Type B pancreatic cell (in vitro differentiated cells): ENCODE data around the gene RNF220. TPM values are rescaled to one million over a fixed set of nuclear protein-coding genes. Genes with fewer than 3 reads are reported as not detected.

Source experiments
- DNase-seq: peaks from one replicate; pipeline ENCODE4 v3.0.0; 2021; ENCODE audit warnings: mixed read lengths; ENCODE audit not compliant: unreplicated experiment; ENCODE audit errors: extremely low spot score
- H3K27ac Mint-ChIP-seq: 2 replicates; pipeline ENCODE4 v1.8.0; 2021; ENCODE audit warnings: mild to moderate bottlenecking, mixed read lengths
- H3K27me3 Mint-ChIP-seq: 2 replicates; pipeline ENCODE4 v1.8.0; 2021; ENCODE audit warnings: mixed read lengths
- H3K36me3 Mint-ChIP-seq: 2 replicates; pipeline ENCODE4 v1.8.0; 2021; ENCODE audit warnings: mixed read lengths
- H3K4me1 Mint-ChIP-seq: one replicate; pipeline ENCODE4 v1.8.0; 2021; ENCODE audit warnings: mixed read lengths; ENCODE audit not compliant: unreplicated experiment
- H3K4me3 Mint-ChIP-seq: 2 replicates; pipeline ENCODE4 v1.8.0; 2021; ENCODE audit warnings: mild to moderate bottlenecking, mixed read lengths
- H3K9me3 Mint-ChIP-seq: 2 replicates; pipeline ENCODE4 v1.8.0; 2021; ENCODE audit warnings: mixed read lengths
- total RNA-seq: library from RNA; stranded (reverse); gene quantifications from 2 replicates; pipeline ENCODE4 v1.2.1, GENCODE V29; 2021; ENCODE audit warnings: low replicate concordance
- TF ChIP-seq, protein P1 (sequence below): fragments of 200-600 bp; sonication (generic); conservative IDR thresholded peaks from 2 replicates; pipeline ENCODE4 v1.5.0; 2021; ENCODE audit warnings: antibody characterized with exemption, mild to moderate bottlenecking

Gene RNF220
- total RNA-seq, 1 donor from 2014 or later: 87.1 TPM

DNA sequence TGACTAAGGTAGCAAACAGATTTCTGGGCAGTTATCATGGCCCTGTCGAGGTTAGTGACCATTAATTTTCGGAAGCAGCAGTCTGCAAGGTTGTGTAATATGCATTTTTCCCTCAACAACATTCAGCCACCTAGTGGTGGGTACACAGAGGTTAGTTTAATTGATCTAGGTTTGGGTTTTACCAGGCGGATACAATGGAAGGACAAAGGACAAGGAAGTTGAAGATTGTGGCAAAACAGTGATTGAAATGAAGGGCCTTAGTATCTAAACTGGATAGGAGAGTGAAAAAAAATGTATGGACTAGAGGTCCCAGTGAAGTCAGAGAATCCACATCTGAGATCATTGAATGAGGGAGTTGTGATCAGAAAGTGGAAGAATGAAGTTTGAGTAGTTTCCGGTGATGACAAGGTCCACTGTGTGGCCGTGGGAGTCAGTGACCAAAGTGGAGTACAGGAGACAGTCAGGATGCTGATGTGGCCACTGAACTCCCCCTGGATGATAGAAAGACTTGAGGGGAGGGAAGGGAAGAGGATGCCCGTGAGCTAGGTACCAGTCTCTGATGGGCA lies 272.2 kb downstream of the RNF220 start:
- peaks cover 12% of the 10 kb centered on the region for H3K36me3 Mint-ChIP-seq
- no peak for DNase-seq
- no peak overlapping the region for H3K4me3 Mint-ChIP-seq
- H3K27me3 Mint-ChIP-seq: no peaks in the 10 kb centered on the region
- TF ChIP-seq, protein P1, sequence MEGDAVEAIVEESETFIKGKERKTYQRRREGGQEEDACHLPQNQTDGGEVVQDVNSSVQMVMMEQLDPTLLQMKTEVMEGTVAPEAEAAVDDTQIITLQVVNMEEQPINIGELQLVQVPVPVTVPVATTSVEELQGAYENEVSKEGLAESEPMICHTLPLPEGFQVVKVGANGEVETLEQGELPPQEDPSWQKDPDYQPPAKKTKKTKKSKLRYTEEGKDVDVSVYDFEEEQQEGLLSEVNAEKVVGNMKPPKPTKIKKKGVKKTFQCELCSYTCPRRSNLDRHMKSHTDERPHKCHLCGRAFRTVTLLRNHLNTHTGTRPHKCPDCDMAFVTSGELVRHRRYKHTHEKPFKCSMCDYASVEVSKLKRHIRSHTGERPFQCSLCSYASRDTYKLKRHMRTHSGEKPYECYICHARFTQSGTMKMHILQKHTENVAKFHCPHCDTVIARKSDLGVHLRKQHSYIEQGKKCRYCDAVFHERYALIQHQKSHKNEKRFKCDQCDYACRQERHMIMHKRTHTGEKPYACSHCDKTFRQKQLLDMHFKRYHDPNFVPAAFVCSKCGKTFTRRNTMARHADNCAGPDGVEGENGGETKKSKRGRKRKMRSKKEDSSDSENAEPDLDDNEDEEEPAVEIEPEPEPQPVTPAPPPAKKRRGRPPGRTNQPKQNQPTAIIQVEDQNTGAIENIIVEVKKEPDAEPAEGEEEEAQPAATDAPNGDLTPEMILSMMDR: peak; percentile 73
- H3K9me3 Mint-ChIP-seq: no peaks in the 10 kb centered on the region
- peaks cover 29% of the 10 kb centered on the region for H3K4me1 Mint-ChIP-seq
- no peak overlapping the region for H3K27ac Mint-ChIP-seq

GRCh38 chr1:44678120-44678519 lies 273.1 kb downstream of the RNF220 start:
- Mint-ChIP-seq H3K4me3 (no peak overlapping the region), H3K27me3 (no peaks in the 10 kb centered on the region), H3K27ac (no peak overlapping the region), H3K9me3 (no peaks in the 10 kb centered on the region), H3K36me3 (peaks cover 12% of the 10 kb centered on the region), H3K4me1 (peaks cover 26% of the 10 kb centered on the region)
- TF ChIP-seq, protein P1: no peak
- no peak for DNase-seq

DNA sequence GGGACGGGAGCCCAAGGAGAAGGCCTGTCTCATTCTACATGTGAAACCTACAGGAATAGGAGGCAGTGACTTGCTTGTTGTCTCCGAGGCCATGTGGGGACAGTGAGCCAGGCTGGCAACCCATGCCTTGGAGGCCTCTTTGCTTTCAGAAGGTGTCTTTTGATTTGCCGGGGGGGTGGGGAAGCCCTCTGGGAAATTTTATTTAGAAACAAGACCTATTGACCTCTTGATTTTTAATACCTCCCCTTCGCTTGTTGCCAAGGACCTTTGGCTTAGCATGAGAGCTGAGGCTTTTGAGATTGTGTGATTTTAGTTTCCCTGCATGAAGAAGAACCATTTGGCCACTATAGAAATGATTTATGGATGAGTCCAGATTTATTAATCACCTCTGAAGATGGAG lies 273.6 kb downstream of the RNF220 start:
- TF ChIP-seq, protein P1: no peak
- peaks cover 21% of the 10 kb centered on the region for H3K4me1 Mint-ChIP-seq
- peaks cover 12% of the 10 kb centered on the region for H3K36me3 Mint-ChIP-seq
- no peaks in the 10 kb centered on the region for H3K27me3 Mint-ChIP-seq
- H3K4me3 Mint-ChIP-seq: no peak overlapping the region
- no peaks in the 10 kb centered on the region for H3K9me3 Mint-ChIP-seq
- no peak overlapping the region for H3K27ac Mint-ChIP-seq
- DNase-seq: no peak

DNA sequence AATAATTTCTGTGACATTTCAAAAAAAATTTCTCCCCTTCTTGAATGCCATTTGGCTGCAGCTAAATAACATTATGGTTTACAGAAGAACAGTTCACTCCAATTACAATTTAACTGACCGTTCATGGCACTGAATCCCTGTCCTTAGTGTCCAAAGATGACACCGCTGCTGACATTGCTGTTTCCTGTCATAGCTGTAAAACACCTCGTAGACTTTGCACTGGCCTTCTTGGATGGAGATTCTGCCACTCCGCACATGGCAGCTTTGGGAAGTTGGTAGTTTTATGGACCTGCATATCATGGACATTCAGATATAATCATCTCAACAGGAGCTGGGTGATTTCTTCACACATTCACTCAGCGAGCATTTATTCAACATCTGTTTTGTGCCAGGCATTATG lies 274.4 kb downstream of the RNF220 start:
- DNase-seq: no peak
- no peaks in the 10 kb centered on the region for H3K9me3 Mint-ChIP-seq
- H3K4me3 Mint-ChIP-seq: no peak overlapping the region
- no peak overlapping the region for H3K27ac Mint-ChIP-seq
- no peaks in the 10 kb centered on the region for H3K27me3 Mint-ChIP-seq
- TF ChIP-seq, protein P1: no peak
- H3K36me3 Mint-ChIP-seq: peaks cover 12% of the 10 kb centered on the region
- H3K4me1 Mint-ChIP-seq: peaks cover 18% of the 10 kb centered on the region

DNA sequence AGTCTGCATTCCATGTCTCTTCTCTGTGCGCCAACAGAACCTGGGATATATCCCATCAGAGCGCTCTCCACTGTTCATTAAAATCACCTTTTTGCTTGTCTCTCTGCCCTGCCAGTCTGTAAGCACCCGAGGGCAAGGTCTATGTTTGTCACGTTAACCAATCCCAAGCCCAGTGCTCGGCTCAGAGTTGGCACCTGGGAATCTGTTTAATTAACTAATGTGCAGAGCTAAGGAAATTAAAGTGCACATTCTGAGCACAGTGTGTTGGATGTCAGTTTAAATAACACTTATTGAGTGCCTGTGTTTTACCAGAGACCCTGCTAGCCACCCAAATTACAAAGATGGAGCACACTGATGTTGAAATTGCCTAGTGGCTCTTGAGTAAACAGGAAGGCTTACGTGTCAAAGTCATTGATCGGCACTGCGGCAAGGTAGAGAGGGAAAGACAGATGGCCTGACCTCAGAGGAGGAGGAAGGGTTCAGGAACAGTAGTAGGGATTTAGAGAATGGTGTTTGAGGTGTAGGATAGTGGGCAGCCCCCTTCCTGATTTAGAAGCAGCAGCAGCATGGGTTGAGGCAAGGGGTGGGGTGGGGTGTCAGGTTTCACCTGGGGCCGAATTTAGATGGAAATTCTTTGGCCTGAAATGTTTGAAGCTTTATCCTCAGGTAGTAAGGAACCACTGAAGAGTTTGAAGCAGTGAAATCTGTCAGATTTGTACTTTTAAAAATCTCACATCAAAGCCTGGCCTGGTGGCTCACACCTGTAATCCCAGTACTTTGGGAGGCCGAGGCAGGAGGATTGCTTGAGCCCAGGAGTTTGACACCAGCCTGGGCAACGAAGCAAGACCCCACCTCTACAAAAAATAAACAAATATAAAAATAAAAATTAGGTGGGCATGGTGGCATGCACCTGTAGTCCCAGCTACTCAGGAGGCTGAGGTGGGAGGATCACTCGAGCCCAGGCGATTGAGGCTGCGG lies 277.1 kb downstream of the RNF220 start:
- Mint-ChIP-seq H3K9me3 (no peaks in the 10 kb centered on the region), H3K36me3 (peaks cover 12% of the 10 kb centered on the region), H3K4me3 (peak overlapping the region; percentile 23), H3K4me1 (peaks cover 10% of the 10 kb centered on the region), H3K27ac (peak overlapping the region; percentile 79), H3K27me3 (no peaks in the 10 kb centered on the region)
- TF ChIP-seq, protein P1: no peak
- DNase-seq: no peak
